HepG2 (cell line): ENCODE data around the gene FLYWCH1. TPM values are rescaled to one million over a fixed set of nuclear protein-coding genes. Genes with fewer than 3 reads are reported as not detected.

ENCODE experiments used
- CCAR2 ChIP-seq: fragments of 200-400 bp; formaldehyde crosslinking; optimal IDR thresholded peaks from 2 replicates; pipeline ENCODE3; 2018; ENCODE audit warnings: low read depth, mild to moderate bottlenecking, low read length, moderate library complexity
- CCDC6 ChIP-seq: sonication (generic); formaldehyde crosslinking; IDR thresholded peaks from 2 replicates; pipeline ENCODE4 v1.8.1; 2022; ENCODE audit warnings: mild to moderate bottlenecking, missing genetic modification reagents, moderate library complexity
- CREM ChIP-seq, 2 experiments: sonication (generic) in 1 of 2; formaldehyde crosslinking in 1 of 2; IDR thresholded peaks; 2 replicates each; pipeline versions ENCODE4 v1.4.0 to v1.6.1; 2016 to 2020; ENCODE audit warnings: antibody characterized with exemption in 1 of 2, mild to moderate bottlenecking in 1 of 2, missing genetic modification reagents in 1 of 2
- EED ChIP-seq: sonication (generic); formaldehyde crosslinking; IDR thresholded peaks from 2 replicates; pipeline ENCODE4 v1.5.0; 2020; ENCODE audit warnings: mild to moderate bottlenecking, missing genetic modification reagents
- FIP1L1 ChIP-seq: fragments of 200-400 bp; formaldehyde crosslinking; IDR thresholded peaks from 2 replicates; pipeline ENCODE4 v1.6.1; 2018; ENCODE audit warnings: low read depth, mild to moderate bottlenecking, low read length, moderate library complexity, borderline replicate concordance; ENCODE audit not compliant: insufficient read depth
- GTF3A ChIP-seq: sonication (generic); formaldehyde crosslinking; conservative IDR thresholded peaks from 2 replicates; pipeline ENCODE4 v1.4.0; 2020; ENCODE audit warnings: mild to moderate bottlenecking, missing genetic modification reagents
- HHEX ChIP-seq: IDR thresholded peaks from 2 replicates; pipeline ENCODE4 v1.6.1; 2016; ENCODE audit warnings: control low read depth
- MTA1 ChIP-seq: sonication (generic); formaldehyde crosslinking; IDR thresholded peaks from 2 replicates; pipeline ENCODE4 v1.4.0; 2020; ENCODE audit warnings: missing genetic modification reagents, mild to moderate bottlenecking, borderline replicate concordance
- NCOR1 ChIP-seq: fragments of 200-600 bp; sonication (generic); IDR thresholded peaks from 2 replicates; pipeline ENCODE4 v1.7.0; 2017; ENCODE audit warnings: antibody characterized with exemption, low read length, borderline replicate concordance
- SIN3B ChIP-seq: fragments of 150-350 bp; IDR thresholded peaks from 2 replicates; pipeline ENCODE4 v1.6.1; 2014; ENCODE audit warnings: low read length
- SMAD1 ChIP-seq: sonication (generic); formaldehyde crosslinking; IDR thresholded peaks from 2 replicates; pipeline ENCODE4 v1.4.0; 2020; ENCODE audit warnings: missing genetic modification reagents, low read depth, mild to moderate bottlenecking, borderline replicate concordance
- ZNF136 ChIP-seq: sonication (generic); formaldehyde crosslinking; IDR thresholded peaks from 2 replicates; pipeline ENCODE4 v1.8.1; 2022; ENCODE audit warnings: low read depth, mild to moderate bottlenecking, moderate library complexity, missing genetic modification reagents
- ZNF331 ChIP-seq: sonication (generic); formaldehyde crosslinking; IDR thresholded peaks from 2 replicates; pipeline ENCODE4 v1.4.0; 2020; ENCODE audit warnings: missing genetic modification reagents
- ZNF383 ChIP-seq: sonication (generic); formaldehyde crosslinking; IDR thresholded peaks from 2 replicates; pipeline ENCODE4 v1.4.0; 2020; ENCODE audit warnings: missing genetic modification reagents, mild to moderate bottlenecking, borderline replicate concordance
- ZNF496 ChIP-seq: sonication (generic); formaldehyde crosslinking; IDR thresholded peaks from 2 replicates; pipeline ENCODE4 v1.8.1; 2023; ENCODE audit warnings: mild to moderate bottlenecking, moderate library complexity, missing genetic modification reagents; ENCODE audit not compliant: insufficient replicate concordance
- ZNF501 ChIP-seq: sonication (generic); formaldehyde crosslinking; IDR thresholded peaks from 2 replicates; pipeline ENCODE4 v1.5.1; 2020; ENCODE audit warnings: mild to moderate bottlenecking, moderate library complexity, missing genetic modification reagents
- ZNF737 ChIP-seq: sonication (generic); formaldehyde crosslinking; IDR thresholded peaks from 2 replicates; pipeline ENCODE4 v1.5.0; 2020; ENCODE audit warnings: missing genetic modification reagents, mild to moderate bottlenecking, borderline replicate concordance
- ZSCAN31 ChIP-seq: sonication (generic); formaldehyde crosslinking; IDR thresholded peaks from 2 replicates; pipeline ENCODE4 v1.5.0; 2020; ENCODE audit warnings: low read depth, mild to moderate bottlenecking, missing genetic modification reagents
- polyA plus RNA-seq, 8 experiments: library from polyadenylated mRNA; depleted of rRNA in 3 of 8; stranded (reverse) in 7 of 8; unstranded in 1 of 8; fragments of >200 nt; fragmentation: Illumina TruSeq in 4 of 8; extraction: Trizol in 4 of 8; gene quantifications; 2 replicates each; pipeline versions ENCODE4 v1.2.1 to v1.2.3, GENCODE V29; 2011 to 2016; ENCODE audit warnings: low read depth in 4 of 8, missing spikeins in 1 of 8, mixed read lengths in 1 of 8; ENCODE audit not compliant: insufficient read depth in 1 of 8
- total RNA-seq, 5 experiments: library from RNA; depleted of rRNA; stranded (reverse); fragments of >200 nt; fragmentation: Illumina TruSeq; extraction: Trizol; gene quantifications; 2 replicates each; pipeline ENCODE4 v1.2.3, GENCODE V29; 2016; ENCODE audit warnings: low read depth in 1 of 5
- TF ChIP-seq, protein P1 (sequence below): sonication (generic); formaldehyde crosslinking; IDR thresholded peaks from 2 replicates; pipeline ENCODE4 v1.4.0; 2020; ENCODE audit warnings: mild to moderate bottlenecking, missing genetic modification reagents, borderline replicate concordance
- TF ChIP-seq, protein P2 (sequence below): sonication (generic); formaldehyde crosslinking; IDR thresholded peaks from 2 replicates; pipeline ENCODE4 v1.4.0; 2020; ENCODE audit warnings: missing genetic modification reagents, mild to moderate bottlenecking, borderline replicate concordance
- TF ChIP-seq, protein P3 (sequence below): sonication (generic); formaldehyde crosslinking; IDR thresholded peaks from 2 replicates; pipeline ENCODE4 v1.5.0; 2020; ENCODE audit warnings: missing genetic modification reagents, mild to moderate bottlenecking, borderline replicate concordance
- TF ChIP-seq, protein P4 (sequence below): sonication (generic); formaldehyde crosslinking; IDR thresholded peaks from 2 replicates; pipeline ENCODE4 v1.5.1; 2020; ENCODE audit warnings: mild to moderate bottlenecking, moderate library complexity, missing genetic modification reagents

FLYWCH1 gene
- total and polyA plus RNA-seq, 2 of the 13 experiments (the other 11 are each of a cell fraction or from before 2014, with no cell fraction given): 7.3 to 12.4 TPM

DNA sequence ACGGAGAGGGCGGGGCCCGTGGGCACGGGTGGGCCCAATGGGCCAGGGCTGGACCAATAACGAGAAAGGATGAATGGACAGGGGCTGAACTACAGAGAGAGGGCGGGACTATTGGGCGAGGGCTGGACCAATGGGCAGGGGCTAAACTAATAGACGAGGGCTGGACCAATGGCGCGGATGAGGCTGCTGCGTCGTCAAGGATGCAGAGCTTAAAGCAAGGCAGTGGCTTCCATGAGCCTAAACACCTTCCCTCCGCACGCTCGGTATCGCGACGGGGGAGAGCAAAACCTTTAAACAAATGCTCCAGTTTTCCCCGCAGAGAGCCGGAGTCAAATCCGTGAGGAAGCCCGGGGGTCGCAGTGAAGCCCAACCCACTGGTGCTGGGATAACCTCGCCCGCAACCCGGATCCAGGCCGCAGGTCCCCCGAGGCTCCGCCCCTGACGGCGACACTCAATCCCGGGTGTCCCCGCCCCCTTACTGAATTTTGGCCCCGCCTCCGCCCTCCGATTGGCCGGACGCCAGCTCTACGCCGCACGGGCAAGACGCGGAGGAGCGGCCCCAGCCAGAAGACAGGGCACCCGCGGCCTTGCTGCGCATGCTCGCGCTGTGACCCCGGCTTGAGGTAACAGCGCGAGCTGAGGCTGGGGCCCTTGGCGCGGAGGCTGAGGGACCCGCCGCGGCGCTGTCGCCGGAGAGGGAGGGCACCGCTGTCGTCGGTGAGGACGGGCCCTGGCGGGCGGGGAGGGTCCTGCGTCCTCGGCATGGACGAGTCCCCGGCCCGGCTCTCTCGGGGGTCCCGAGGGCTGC is 28.9 kb upstream of the FLYWCH1 start, which contains the start of gene FLYWCH2 (continued):
- TF ChIP-seq ZNF383 (CRISPR knock-in tag) (0 out of 2 replicates have a peak, but pooled peaks have one; percentile 77), ZNF496 (CRISPR knock-in tag) (no peak), CCAR2 (no peak), ZNF136 (CRISPR knock-in tag) (0 out of 2 replicates have a peak, but pooled peaks have one; percentile 84), SIN3B (no peak), NCOR1 (no peak; the same call in 1 of the 2 replicates), FIP1L1 (no peak), HHEX (CRISPR knock-in tag) (no peak), ZNF501 (CRISPR knock-in tag) (0 out of 2 replicates have a peak, but pooled peaks have one; percentile 4), SMAD1 (CRISPR knock-in tag) (peak; percentile 35; the same call in 1 of the 2 replicates), CCDC6 (CRISPR knock-in tag) (peak; percentile 24; the same call in 1 of the 2 replicates), ZNF737 (no peak), EED (CRISPR knock-in tag) (no peak), CREM (IDR thresholded peaks at IDR 0.05) (peak; percentile 57), CREM (CRISPR knock-in tag; IDR thresholded peaks at IDR 0.05) (no peak), GTF3A (CRISPR knock-in tag) (no peak), MTA1 (CRISPR knock-in tag) (0 out of 2 replicates have a peak, but pooled peaks have one; percentile 49), ZNF331 (no peak; the same call in 1 of the 2 replicates), ZSCAN31 (0 out of 2 replicates have a peak, but pooled peaks have one; percentile 68)
- TF ChIP-seq, protein P1, sequence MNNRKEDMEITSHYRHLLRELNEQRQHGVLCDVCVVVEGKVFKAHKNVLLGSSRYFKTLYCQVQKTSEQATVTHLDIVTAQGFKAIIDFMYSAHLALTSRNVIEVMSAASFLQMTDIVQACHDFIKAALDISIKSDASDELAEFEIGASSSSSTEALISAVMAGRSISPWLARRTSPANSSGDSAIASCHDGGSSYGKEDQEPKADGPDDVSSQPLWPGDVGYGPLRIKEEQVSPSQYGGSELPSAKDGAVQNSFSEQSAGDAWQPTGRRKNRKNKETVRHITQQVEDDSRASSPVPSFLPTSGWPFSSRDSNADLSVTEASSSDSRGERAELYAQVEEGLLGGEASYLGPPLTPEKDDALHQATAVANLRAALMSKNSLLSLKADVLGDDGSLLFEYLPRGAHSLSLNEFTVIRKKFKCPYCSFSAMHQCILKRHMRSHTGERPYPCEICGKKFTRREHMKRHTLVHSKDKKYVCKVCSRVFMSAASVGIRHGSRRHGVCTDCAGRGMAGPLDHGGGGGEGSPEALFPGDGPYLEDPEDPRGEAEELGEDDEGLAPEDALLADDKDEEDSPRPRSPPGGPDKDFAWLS (CRISPR knock-in tag): peak; percentile 84; the same call in 1 of the 2 replicates
- TF ChIP-seq, protein P2, sequence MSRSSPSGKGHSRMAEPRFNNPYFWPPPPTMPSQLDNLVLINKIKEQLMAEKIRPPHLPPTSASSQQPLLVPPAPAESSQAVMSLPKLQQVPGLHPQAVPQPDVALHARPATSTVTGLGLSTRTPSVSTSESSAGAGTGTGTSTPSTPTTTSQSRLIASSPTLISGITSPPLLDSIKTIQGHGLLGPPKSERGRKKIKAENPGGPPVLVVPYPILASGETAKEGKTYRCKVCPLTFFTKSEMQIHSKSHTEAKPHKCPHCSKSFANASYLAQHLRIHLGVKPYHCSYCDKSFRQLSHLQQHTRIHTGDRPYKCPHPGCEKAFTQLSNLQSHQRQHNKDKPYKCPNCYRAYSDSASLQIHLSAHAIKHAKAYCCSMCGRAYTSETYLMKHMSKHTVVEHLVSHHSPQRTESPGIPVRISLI (CRISPR knock-in tag): peak; percentile 64; the same call in 1 of the 2 replicates
- TF ChIP-seq, protein P3, sequence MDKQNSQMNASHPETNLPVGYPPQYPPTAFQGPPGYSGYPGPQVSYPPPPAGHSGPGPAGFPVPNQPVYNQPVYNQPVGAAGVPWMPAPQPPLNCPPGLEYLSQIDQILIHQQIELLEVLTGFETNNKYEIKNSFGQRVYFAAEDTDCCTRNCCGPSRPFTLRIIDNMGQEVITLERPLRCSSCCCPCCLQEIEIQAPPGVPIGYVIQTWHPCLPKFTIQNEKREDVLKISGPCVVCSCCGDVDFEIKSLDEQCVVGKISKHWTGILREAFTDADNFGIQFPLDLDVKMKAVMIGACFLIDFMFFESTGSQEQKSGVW (CRISPR knock-in tag): no peak
- TF ChIP-seq, protein P4, sequence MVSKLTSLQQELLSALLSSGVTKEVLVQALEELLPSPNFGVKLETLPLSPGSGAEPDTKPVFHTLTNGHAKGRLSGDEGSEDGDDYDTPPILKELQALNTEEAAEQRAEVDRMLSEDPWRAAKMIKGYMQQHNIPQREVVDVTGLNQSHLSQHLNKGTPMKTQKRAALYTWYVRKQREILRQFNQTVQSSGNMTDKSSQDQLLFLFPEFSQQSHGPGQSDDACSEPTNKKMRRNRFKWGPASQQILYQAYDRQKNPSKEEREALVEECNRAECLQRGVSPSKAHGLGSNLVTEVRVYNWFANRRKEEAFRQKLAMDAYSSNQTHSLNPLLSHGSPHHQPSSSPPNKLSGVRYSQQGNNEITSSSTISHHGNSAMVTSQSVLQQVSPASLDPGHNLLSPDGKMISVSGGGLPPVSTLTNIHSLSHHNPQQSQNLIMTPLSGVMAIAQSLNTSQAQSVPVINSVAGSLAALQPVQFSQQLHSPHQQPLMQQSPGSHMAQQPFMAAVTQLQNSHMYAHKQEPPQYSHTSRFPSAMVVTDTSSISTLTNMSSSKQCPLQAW: 0 out of 2 replicates have a peak, but pooled peaks have one; percentile 30
